Activated naive CD8-positive, alpha-beta T cell (primary cell): ENCODE measurements around the gene MC2R.
"Not testable (repeated sequence)": the region's sequence is repeated elsewhere in the genome, so short reads cannot be mapped to it uniquely, and the experiment has no call there.

ENCODE experiments used
- H3K27ac Mint-ChIP-seq: one replicate; pipeline ENCODE4 v1.8.0; 2021; ENCODE audit warnings: mixed read lengths
- H3K27me3 Mint-ChIP-seq: one replicate; pipeline ENCODE4 v1.8.0; 2021; ENCODE audit warnings: mixed read lengths
- H3K36me3 Mint-ChIP-seq: one replicate; pipeline ENCODE4 v1.8.0; 2021; ENCODE audit warnings: mixed read lengths
- H3K4me1 Mint-ChIP-seq: one replicate; pipeline ENCODE4 v1.8.0; 2021; ENCODE audit warnings: low read depth, mixed read lengths
- H3K4me3 Mint-ChIP-seq: one replicate; pipeline ENCODE4 v1.8.0; 2021; ENCODE audit warnings: mild to moderate bottlenecking, mixed read lengths
- H3K9me3 Mint-ChIP-seq: one replicate; pipeline ENCODE4 v1.8.0; 2021; ENCODE audit warnings: low read depth, mixed read lengths

The MC2R gene

GRCh38 chr18:13878857-13879256 is 36.5 kb downstream of the MC2R start:
- Mint-ChIP-seq H3K36me3 (no peaks in the 10 kb centered on the region), H3K4me3 (no peak overlapping the region), H3K27ac (no peak overlapping the region), H3K27me3 (peaks cover 4% of the 10 kb centered on the region), H3K4me1 (no peaks in the 10 kb centered on the region), H3K9me3 (no peaks in the 10 kb centered on the region)

GRCh38 chr18:13877157-13877556 is 38.2 kb downstream of the MC2R start:
- Mint-ChIP-seq H3K4me3 (no peak overlapping the region), H3K9me3 (no peaks in the 10 kb centered on the region), H3K27ac (no peak overlapping the region), H3K27me3 (peaks cover 2% of the 10 kb centered on the region), H3K4me1 (no peaks in the 10 kb centered on the region), H3K36me3 (no peaks in the 10 kb centered on the region)

DNA sequence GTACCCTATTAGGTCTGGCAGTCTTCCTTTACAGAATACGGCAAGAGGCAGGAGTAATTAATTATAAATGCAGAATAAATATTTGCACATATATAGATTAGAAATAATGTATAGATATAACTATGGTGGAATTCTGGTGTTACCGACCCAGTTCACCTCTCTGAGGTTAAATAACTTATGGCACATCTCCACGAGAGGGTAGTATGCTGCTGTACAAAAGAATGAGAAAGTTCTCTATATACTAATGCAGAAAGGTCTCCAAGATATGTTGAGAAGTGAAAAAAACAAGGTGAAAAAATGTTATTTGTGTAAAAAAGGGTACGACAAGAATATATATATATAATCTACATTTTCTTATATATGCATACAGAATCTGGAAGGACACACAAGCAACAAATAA is 40.8 kb downstream of the MC2R start:
- Mint-ChIP-seq H3K4me1 (no peaks in the 10 kb centered on the region), H3K4me3 (no peak overlapping the region), H3K27ac (no peak overlapping the region), H3K36me3 (no peaks in the 10 kb centered on the region), H3K27me3 (peaks cover 8% of the 10 kb centered on the region), H3K9me3 (no peaks in the 10 kb centered on the region)

DNA sequence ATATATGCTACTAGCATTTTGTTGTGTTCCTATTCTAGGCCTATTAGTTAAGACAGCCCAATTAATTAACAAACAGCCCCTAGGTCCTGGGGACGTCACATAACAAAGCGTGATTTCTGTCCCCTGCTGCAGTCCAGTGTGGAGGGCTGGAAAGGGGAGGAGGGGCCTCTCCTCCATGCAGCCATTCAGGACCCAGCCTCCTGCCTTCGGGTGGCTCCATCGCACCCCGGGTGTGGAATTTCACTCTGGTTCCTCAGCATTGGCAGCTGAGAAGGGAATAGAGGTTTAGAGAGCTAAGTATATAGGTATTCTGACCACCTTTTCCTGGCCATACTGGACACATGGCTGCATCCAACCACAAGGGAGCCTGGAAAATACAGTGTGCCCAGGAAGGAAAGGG is 42.4 kb downstream of the MC2R start:
- Mint-ChIP-seq H3K36me3 (no peaks in the 10 kb centered on the region), H3K27me3 (peaks cover 15% of the 10 kb centered on the region), H3K4me1 (peaks cover 5% of the 10 kb centered on the region), H3K27ac (no peak overlapping the region), H3K4me3 (no peak overlapping the region), H3K9me3 (no peaks in the 10 kb centered on the region)

DNA sequence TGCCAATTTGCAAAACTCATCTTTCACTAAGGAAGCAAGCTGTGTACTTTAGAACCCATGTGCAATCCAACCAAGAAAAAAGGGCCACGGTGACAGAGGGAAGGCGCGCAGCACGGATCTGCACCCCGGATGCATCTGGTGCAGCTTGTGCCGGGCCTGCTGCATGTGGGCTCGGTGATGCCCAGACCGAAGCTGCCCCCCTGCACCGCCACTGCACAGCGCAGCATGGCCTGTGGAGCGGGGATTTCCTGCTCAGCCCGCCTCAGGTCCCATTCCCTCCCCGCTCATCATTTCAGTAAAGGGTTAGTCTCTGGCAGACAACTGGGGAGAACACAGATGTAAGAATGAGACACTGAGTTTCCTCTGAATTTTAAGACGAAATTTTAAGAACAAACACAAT is 43.0 kb downstream of the MC2R start:
- peaks cover 5% of the 10 kb centered on the region for H3K4me1 Mint-ChIP-seq
- H3K27ac Mint-ChIP-seq, result no peak overlapping the region
- H3K36me3 Mint-ChIP-seq, result no peaks in the 10 kb centered on the region
- H3K27me3 Mint-ChIP-seq, result peaks cover 18% of the 10 kb centered on the region
- H3K4me3 Mint-ChIP-seq, result no peak overlapping the region
- no peaks in the 10 kb centered on the region for H3K9me3 Mint-ChIP-seq

GRCh38 chr18:13871701-13872100 is 43.6 kb downstream of the MC2R start:
- Mint-ChIP-seq H3K9me3 (no peaks in the 10 kb centered on the region), H3K4me3 (no peak overlapping the region), H3K4me1 (peaks cover 5% of the 10 kb centered on the region), H3K27ac (no peak overlapping the region), H3K36me3 (no peaks in the 10 kb centered on the region), H3K27me3 (peaks cover 18% of the 10 kb centered on the region)

GRCh38 chr18:13868501-13869271 is 46.6 kb downstream of the MC2R start:
- no peak overlapping the region for H3K27ac Mint-ChIP-seq
- no peak overlapping the region for H3K4me3 Mint-ChIP-seq
- H3K27me3 Mint-ChIP-seq, result peaks cover 28% of the 10 kb centered on the region
- peaks cover 5% of the 10 kb centered on the region for H3K4me1 Mint-ChIP-seq
- H3K36me3 Mint-ChIP-seq, result no peaks in the 10 kb centered on the region
- H3K9me3 Mint-ChIP-seq, result no peaks in the 10 kb centered on the region

DNA sequence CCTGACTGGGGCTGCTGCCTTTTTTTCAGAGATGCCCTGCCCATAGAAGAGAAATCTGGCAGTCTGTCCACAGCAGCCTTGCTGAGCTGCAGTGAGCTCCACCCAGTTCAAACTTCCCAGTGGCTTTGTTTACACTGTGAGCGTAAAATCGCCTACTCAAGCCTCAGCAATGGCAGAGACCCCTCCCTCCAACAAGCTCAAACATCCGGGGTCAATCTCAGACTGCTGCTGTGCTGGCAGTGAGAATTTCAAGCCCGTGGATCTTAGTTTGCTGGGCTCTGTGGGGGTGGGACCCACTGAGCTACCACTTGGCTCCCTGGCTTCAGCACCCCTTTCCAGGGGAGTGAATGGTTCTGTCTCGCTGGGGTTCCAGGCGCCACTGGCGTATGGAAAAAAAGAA is 52.4 kb downstream of the MC2R start:
- not testable (repeated sequence) for H3K4me1 Mint-ChIP-seq, H3K9me3 Mint-ChIP-seq, H3K36me3 Mint-ChIP-seq, H3K27ac Mint-ChIP-seq, H3K4me3 Mint-ChIP-seq
- H3K27me3 Mint-ChIP-seq, result peaks cover 33% of the 10 kb centered on the region

DNA sequence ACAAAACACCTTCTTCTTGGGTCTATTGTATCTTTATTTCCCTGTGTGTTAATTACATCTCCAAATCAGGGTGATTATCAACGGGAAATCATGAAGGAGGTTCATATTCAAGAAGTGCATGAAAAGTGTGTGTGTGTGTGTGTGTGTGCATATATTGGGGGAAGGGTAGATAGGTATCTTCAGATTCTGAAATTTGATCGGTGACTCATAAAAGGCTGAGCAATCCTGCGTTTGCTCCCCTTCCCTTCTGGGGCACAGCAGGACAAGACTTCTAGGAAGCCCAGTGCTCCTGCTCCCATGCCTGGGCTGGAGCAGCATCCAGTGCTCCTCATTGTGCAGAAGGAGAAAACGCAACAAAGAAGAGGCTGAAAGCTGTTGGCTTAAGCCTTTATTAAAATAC is 65.5 kb downstream of the MC2R start:
- Mint-ChIP-seq H3K27ac (no peak overlapping the region), H3K4me3 (no peak overlapping the region), H3K36me3 (no peaks in the 10 kb centered on the region), H3K27me3 (peaks cover 11% of the 10 kb centered on the region), H3K9me3 (peaks cover 8% of the 10 kb centered on the region), H3K4me1 (no peaks in the 10 kb centered on the region)

DNA sequence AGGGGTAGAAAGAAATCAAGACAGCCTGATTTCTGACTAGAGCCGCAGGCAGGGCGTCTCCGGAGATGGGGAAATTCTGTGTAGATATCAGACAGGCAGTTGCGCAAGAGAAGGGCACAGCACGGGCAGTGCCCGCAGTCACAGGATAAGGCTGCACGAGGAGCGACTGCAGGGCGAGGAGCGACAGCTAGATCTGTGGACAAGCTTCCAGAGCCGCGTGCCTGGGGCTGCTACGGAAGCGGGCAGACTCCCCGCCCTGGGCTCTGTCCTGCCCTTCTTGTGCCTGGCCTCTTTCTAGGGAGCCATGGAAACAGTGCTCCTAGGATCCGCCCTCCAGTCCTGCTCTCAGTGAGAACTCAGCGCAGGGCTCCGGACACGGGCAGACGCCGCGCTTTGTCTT is 78.8 kb downstream of the MC2R start:
- Mint-ChIP-seq H3K36me3 (no peaks in the 10 kb centered on the region), H3K4me3 (no peak overlapping the region), H3K4me1 (no peaks in the 10 kb centered on the region), H3K27ac (no peak overlapping the region), H3K9me3 (no peaks in the 10 kb centered on the region), H3K27me3 (peaks cover 24% of the 10 kb centered on the region)

- Mint-ChIP-seq H3K27me3 (peaks cover 26% of the 10 kb centered on the region), H3K9me3 (no peaks in the 10 kb centered on the region), H3K4me3 (no peak overlapping the region), H3K27ac (no peak overlapping the region), H3K36me3 (no peaks in the 10 kb centered on the region), H3K4me1 (no peaks in the 10 kb centered on the region)
These were observed 80.1 kb downstream of the MC2R start for GRCh38 chr18:13835202-13835601.

GRCh38 chr18:13834496-13835015 is 80.8 kb downstream of the MC2R start:
- Mint-ChIP-seq H3K27ac (no peak overlapping the region), H3K9me3 (no peaks in the 10 kb centered on the region), H3K36me3 (no peaks in the 10 kb centered on the region), H3K27me3 (peaks cover 24% of the 10 kb centered on the region), H3K4me3 (no peak overlapping the region), H3K4me1 (no peaks in the 10 kb centered on the region)
